ENCODE measurements around the gene AUTS2. TPM values are rescaled to one million over a fixed set of nuclear protein-coding genes. Genes with fewer than 3 reads are reported as not detected.

The AUTS2 gene
- total RNA-seq, 2 donors from 2014 or later, result 8.6 TPM

DNA sequence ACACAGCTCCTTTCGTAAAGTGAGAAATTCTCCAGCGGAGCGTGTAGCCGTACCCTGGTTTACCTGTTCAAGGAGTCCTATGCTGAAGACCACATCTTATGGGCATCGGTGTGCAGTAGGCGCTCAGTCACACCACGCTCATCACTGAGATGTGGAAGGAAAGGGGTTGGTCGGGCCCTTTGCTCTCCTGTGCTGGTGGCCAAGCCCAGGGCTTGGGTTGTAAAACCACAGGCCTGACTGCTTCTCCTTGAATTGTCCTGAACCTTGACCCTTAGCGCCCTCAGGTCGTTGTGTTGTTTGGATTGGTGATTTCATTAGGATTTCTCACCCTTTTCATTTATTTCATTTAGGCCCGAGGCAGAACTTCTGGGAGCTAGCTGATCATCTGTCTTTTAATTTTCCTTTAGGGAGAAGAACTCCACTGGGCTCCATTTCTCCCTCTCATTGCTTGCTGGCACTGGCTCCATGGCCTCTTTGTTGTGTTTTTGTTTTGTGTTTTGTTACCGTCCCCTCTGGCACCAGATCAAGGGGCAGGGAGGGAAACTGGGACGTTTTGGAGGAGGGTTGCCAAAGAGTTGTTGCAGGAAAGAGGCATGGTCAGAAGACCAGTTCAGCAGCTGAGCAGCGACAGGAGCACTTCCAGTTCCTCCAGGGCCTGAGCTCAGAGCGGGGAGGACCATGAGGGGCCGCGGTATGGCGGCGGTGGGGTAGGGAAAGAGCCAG is 1022.2 kb downstream of the AUTS2 start:
- no peak for DNase-seq (ENCODE audit: low spot score)
- H3K4me3 ChIP-seq, result no peak overlapping the region
- H3K27me3 ChIP-seq, result no peaks in the 10 kb centered on the region
- H3K27ac ChIP-seq, result no peak overlapping the region
- no peaks in the 10 kb centered on the region for H3K4me1 ChIP-seq
- H3K9me3 ChIP-seq, result no peaks in the 10 kb centered on the region
- TF ChIP-seq, protein P1, sequence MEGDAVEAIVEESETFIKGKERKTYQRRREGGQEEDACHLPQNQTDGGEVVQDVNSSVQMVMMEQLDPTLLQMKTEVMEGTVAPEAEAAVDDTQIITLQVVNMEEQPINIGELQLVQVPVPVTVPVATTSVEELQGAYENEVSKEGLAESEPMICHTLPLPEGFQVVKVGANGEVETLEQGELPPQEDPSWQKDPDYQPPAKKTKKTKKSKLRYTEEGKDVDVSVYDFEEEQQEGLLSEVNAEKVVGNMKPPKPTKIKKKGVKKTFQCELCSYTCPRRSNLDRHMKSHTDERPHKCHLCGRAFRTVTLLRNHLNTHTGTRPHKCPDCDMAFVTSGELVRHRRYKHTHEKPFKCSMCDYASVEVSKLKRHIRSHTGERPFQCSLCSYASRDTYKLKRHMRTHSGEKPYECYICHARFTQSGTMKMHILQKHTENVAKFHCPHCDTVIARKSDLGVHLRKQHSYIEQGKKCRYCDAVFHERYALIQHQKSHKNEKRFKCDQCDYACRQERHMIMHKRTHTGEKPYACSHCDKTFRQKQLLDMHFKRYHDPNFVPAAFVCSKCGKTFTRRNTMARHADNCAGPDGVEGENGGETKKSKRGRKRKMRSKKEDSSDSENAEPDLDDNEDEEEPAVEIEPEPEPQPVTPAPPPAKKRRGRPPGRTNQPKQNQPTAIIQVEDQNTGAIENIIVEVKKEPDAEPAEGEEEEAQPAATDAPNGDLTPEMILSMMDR (IDR thresholded peaks at IDR 0.05), result no peak
- no peaks in the 10 kb centered on the region for H3K36me3 ChIP-seq

DNA sequence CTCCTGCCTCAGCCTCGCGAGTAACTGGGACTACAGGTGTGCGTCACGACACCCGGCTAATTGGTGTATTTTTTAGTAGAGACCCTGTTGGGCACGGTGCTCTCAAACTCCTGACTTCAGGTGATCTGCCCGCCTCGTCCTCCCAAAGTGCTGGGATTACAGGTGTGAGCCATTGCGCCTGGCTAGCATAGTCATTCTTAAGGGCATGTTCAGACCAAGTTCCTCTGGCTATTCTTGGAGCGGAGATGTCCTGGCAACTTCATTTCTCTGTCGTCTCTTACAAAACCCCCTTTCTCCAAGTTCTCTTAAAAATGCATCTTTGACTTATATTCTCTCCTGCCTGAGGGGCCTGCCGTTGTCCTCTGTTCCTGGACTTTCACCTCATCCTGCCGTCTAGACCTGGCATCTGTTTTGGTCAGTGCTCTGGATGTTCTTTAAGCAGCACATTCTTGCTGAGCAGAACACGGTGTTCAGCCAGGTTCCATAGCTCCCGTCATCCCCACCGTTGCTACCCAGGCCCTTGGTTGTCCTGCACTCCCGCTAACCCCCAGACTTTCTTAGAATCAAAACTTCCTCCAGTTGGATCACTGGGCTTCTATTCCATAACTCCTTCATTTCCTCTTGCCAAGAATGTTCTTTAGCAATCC is 1023.8 kb downstream of the AUTS2 start:
- H3K27ac ChIP-seq, result no peak overlapping the region
- TF ChIP-seq, protein P1 (IDR thresholded peaks at IDR 0.05), result no peak
- H3K4me1 ChIP-seq, result no peaks in the 10 kb centered on the region
- no peak for DNase-seq (ENCODE audit: low spot score)
- H3K27me3 ChIP-seq, result no peaks in the 10 kb centered on the region
- H3K9me3 ChIP-seq, result no peaks in the 10 kb centered on the region
- H3K36me3 ChIP-seq, result no peaks in the 10 kb centered on the region
- no peak overlapping the region for H3K4me3 ChIP-seq

- no peaks in the 10 kb centered on the region for H3K36me3 ChIP-seq
- H3K4me3 ChIP-seq, result no peak overlapping the region
- no peaks in the 10 kb centered on the region for H3K9me3 ChIP-seq
- TF ChIP-seq, protein P1 (IDR thresholded peaks at IDR 0.05), result no peak
- H3K27me3 ChIP-seq, result no peaks in the 10 kb centered on the region
- DNase-seq (ENCODE audit: low spot score), result no peak
- no peak overlapping the region for H3K27ac ChIP-seq
- no peaks in the 10 kb centered on the region for H3K4me1 ChIP-seq
These were observed 1024.7 kb downstream of the AUTS2 start for GRCh38 chr7:70622936-70623335.

DNA sequence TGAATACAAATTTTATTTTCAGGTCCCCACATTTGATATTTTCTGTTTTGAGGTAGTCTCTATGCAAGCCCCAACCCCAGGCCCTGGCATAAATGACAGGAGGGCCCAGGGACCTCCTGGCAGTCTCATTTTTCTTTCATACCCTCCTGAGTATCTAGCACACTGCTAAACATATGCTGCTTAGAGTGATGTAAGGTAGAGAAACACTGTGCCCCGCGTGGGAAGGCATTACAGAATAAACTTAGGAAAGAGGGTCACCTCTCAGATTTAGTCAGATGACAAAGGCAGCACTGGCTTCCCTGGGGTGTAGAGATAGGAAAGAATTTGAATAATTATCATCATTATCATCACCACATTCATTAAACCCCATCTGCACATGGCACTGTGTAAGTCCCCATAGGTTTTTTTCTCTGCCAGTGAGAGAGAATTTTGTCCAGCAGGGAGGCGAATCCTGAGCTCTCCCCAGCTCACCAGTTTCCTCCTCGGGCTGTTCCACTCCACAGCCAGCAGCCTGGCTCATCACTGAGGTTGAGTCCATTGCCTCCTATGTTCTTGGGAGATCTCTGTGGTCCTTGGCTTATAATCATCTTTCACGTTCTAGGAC is 1026.3 kb downstream of the AUTS2 start:
- Histone ChIP-seq H3K36me3 (no peaks in the 10 kb centered on the region), H3K27ac (no peak overlapping the region), H3K4me3 (no peak overlapping the region), H3K27me3 (no peaks in the 10 kb centered on the region), H3K4me1 (no peaks in the 10 kb centered on the region), H3K9me3 (no peaks in the 10 kb centered on the region)
- DNase-seq (ENCODE audit: low spot score), result no peak
- TF ChIP-seq, protein P1 (IDR thresholded peaks at IDR 0.05), result no peak

DNA sequence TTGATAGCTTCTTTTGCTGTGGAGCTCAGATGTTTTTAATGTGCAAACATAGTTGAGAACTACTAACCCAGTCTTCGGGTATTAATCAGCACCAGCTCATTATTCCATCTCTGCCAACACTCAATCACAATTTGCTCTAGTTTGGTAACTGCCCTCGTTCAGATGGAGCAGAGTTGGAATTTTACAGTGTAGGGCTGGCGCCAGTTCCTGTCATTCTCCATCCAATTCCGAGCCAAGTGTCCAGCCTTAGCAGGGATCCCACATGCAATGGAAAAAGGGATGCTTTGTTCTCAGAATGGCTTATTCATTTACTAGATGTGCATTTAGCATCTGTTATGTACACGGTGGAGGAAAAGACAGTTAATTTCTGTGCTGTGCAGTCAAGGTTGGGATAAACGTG is 1029.2 kb downstream of the AUTS2 start:
- no peak for DNase-seq (ENCODE audit: low spot score)
- Histone ChIP-seq H3K27ac (no peak overlapping the region), H3K36me3 (no peaks in the 10 kb centered on the region), H3K4me3 (no peak overlapping the region), H3K27me3 (no peaks in the 10 kb centered on the region), H3K4me1 (no peaks in the 10 kb centered on the region), H3K9me3 (no peaks in the 10 kb centered on the region)
- TF ChIP-seq, protein P1 (IDR thresholded peaks at IDR 0.05), result no peak

Measured in right atrium auricular region (tissue), 2 donors.